Measurements from ENCODE around the gene CCDC82.

GRCh38 chr11:96330511-96330859 is 59.2 kb downstream of the CCDC82 start:
- no peak for TF ChIP-seq CTCF (IDR thresholded peaks at IDR 0.05; ENCODE audit: low read length)
- TF ChIP-seq EZH2 (optimal IDR thresholded peaks at IDR 0.05; ENCODE audit: low read depth, low read length), result no peak
